Activated CD4-positive, alpha-beta T cell treated with anti-CD3 and anti-CD28 coated beads for 1 hour (primary cell): ENCODE data around the gene RIMBP3C.
"Not testable (repeated sequence)": the region's sequence is repeated elsewhere in the genome, so short reads cannot be mapped to it uniquely, and the experiment has no call there.

Experiments used
- DNase-seq: peaks from one replicate; pipeline ENCODE4 v3.0.0-alpha.2; 2020

RIMBP3C gene

DNA sequence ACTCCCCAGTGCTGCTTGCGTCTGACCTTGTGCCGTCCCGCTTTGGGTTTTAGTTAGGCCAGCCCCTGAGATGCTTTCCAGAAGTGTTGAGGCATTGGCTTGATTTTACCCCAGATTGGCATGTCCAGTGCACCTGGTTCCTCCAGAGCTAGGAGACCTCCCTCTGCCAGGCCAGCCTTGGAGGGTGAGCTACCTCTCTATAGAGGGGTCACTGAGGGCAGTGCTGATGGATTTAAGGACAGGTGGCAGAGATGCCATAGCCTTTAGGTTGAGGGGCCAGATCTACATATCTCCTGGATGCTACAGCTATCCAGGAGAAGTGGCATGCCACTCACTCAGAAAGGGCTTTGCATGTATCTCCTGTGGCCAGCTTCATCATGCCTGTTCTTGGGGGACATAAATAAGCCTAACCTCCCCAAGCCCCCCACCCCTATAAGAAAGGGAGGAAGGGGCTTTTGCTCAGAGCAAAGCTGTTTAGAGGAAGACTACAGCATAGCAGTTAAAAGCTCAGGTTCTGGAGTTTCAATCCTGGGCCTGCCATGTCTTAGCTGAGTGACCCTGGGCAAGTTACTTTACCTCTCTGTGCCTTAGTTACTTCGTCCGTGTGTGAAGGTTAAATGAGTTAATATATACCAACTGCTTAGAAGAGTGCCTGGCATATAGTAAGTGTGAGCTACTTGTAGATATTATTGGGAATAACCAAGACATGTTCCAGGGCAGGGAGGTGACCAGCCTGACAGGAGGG lies 22.7 kb upstream of the RIMBP3C start:
- DNase-seq = no peak

DNA sequence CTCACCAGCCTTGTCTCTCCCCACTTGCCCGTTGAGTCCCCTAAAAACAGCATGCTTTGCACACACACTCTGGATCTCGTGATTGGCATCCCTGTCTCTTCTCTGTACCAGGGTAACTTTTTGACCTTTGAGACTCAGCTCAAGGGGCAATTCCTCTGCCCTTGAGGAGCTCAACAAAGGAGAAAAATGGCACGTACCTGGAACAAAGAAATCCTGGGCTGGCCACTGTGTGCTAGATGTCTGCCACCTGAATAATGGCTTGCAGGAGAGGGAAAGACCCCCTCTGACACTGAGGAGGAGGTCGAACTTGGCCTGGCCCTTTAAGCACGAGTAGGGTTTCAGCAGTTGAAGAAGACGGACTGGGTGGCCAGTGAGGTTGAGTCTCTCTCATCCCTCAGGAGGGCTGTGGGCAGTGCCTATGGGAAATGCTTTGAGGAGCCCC lies 22.1 kb upstream of the RIMBP3C start:
- DNase-seq = no peak

DNA sequence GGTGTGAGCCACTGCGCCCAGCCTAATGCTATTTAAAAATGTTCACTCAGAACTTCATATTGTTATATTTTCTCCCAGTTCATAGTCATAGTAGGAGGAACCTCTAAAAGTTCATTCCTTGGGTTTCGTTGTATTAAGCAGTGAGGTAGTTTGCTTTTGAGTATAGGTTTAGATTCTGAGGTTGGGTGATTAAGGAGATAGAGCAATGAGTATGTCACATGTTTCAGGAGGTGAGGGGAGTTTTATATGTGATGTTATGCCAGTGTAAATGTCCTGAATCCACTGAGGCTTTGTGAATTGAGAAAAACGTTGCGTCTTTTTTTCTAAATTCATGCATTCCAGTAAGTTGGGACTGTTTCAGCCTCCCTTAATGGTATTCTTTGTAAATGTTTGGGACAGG lies 20.4 kb upstream of the RIMBP3C start:
- no peak for DNase-seq

DNA sequence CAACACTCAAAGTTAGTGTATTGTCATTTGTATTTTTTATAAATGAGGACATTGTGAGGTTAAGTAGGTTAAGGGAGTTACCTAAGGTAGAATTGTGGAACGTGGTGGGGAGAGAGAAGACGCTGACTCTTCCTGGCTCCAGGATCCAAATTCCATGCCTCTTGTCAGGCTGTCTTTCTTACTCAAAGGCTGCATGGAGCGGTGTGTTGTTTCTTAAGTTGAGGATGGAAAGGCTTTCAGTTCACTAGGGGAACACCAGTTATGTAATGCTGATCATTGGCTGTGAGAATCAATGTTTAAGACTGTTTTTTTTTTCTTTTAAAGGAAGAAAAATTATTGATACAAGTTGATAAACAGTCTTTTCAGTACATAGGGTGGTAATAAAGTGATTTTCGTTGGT lies 19.1 kb upstream of the RIMBP3C start:
- DNase-seq = no peak

DNA sequence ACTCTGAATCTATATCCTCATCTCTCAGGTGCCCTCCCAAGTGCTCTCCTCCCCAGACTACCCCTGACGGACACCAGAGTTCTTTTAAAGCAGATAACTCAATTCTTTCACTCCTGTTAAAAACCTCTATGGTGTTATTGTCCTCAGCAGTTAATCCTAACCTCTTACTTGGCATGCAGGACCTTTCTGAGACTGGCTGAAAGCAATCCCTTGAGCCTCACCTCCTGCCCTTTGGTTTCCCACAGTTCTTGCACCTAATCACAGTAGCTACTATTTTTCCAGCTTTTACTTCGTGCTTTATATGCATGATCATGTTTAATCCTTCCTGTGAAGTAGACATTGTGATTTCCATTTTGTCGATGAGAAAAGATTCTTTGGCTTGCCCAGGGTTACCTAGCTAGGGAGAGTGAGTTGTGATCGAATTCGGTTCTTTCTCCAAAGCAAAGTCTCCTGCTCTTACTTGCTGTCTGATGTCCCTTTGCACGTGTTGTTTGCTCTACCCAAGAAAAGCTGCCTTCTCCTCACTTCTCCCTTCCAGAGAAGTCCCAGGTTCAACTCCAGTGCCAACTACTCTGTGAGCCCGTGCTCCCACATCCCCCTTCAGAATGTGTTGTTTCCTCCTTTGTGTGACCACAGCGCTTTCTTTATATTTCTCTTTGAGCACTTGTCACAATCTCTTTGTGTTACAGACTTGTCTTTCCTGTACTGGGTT lies 18.4 kb upstream of the RIMBP3C start:
- DNase-seq = no peak

DNA sequence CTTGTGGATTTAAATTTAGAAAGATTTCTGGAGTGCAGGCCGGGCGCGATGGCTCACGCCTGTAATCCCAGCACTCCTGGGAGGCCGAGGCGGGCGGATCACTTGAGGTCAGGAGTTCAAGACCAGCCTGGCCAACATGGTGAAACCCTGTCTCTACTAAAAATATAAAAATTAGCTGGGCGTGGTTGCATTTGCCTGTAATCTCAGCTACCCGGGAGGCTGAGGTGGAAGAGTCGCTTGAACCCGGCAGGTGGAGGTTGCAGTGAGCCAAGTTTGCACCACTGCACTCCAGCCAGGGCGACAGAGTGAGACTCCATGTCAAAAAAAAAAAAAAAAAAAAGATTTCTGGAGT lies 17.8 kb upstream of the RIMBP3C start:
- not testable (repeated sequence) for DNase-seq

DNA sequence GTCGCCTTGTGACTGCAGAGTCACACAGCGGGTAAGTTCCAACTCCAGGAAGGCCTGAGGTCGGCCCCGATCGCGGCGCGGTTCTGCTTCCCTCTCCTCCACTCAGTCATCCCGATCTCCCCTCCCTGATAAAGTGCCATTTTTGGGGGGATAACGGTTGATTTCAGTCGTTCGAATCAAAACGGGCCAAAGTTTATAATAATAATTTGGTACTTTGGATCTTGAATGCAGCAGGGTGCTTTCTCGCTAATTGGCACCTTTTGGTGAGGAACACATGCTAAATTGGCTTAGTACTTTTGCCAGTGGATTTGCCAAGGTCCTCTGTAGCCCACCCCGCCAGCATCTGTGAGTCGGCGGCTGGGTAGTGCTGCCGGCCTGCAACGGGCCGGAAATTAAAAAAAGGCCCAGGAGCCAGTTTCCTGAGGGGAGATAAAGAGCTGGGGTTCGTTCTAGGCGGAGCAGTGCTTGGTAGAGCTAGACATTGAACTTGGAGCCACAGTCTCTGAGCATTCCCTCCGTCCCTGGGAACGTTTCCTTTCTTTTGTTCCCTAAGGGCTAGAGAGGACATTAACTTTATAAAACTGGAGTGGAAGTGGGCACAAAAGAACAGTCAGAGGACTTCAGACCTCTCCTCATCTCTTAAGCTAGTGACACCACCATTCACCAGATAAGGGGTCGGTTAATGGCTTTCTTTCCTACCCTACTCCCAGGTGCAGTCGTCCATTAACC lies 17.2 kb upstream of the RIMBP3C start:
- no peak for DNase-seq

DNA sequence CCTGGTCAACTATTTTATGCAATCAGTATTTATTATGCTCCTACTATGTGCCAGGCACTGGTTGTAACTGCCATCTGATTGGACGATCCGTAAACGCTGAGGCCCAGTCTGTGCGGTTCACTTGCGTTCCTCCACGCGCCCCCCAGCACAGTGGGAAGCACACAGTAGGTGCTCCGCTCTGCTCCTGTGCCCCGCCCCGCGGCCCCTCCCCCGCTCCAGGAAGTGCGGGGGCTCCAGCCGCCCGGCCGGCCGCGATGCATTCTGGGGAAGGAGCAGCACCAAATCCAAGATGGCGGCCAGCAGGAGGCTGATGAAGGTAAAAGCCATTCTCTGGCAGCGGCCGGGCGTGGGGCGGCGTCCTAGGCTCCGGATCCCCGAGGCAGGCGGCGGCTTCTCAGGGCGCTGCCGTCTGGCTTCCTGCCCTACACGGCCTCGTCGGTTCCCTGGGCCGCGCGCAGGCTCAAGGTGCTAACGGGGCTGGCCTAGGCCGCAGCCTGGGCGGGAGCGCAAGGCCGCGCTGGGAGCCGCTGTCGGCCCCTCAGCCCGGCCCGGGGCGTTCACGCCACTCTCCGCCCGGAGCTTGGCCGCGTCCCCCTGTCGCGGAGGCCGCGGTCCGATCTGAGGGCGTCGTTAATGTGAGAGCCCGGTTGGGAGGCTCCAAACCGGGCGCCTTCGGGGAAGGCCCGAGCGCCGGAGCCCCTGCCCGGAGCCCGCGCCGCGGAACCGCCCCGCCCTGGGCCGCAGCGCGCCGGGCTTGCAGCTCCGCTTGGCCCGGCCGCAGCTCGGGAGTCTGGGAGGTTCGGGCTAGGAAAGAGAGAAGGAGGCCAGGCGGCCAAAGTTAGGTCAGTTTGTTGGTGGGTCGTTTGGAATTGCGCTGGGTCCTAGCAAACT lies 16.4 kb upstream of the RIMBP3C start, which contains the start of gene UBE2L3:
UBE2L3 (plus strand) TSS at position 259 of the 891 bp plus-strand sequence; CDS start at position 290, 31 bp downstream.
- peak; percentile 78 for DNase-seq

DNA sequence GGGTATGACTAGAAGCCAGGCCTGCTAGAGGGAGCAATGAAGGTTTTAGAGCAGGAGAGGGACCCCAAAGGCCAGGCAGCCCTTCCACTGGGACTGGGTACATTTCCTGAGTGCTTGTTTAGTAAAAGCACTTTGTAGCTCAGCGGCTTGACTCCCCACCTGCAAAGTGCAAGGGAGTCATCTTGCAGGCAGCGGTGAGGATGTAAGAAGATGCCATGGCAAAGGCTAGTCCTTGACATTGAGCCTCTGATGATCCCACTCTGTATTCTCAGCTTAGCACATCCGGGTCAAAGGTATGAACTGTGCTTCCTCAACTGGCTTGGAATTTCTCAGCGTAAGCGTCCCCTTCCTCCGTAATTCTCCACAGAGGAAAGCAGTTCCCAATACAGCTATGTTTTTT lies 13.2 kb upstream of the RIMBP3C start:
- DNase-seq = no peak

DNA sequence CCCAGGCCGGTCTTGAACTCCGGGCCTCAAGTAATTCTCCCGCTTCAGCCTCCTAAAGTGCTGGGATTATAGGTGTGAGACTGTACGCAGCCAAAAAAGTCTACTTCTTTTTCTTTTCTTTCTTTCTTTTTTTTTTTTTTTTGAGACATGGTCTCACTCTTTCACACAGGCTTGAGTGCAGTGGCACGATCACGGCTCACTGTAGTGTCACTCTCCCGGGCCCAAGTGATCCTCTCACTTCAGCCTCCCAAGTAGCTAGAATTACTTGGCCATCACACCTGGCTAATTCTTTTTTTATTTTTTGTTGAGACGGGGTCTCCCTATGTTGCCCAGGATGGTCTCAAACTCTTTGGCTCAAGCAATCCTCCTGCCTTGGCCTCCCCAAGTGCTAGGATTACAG lies 12.7 kb upstream of the RIMBP3C start:
- no peak for DNase-seq

DNA sequence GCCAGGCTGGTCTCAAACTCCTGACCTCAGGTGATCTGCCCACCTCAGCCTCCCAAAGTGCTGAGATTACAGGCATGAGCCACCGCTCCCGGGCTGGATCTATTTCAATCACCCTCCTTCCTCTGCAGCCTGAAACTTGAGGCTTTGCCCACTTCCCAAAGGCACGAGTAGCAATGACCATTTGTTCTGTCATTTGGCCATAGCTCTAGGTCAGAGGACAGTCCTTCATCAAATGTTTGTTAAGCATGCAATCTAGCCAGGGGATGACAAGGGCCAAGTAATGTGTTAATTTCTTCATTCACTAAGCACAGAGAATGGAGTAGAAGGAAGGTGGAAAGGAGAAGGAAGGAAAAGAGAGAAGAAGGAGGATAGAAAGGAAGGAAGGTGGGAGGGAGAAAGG lies 9.4 kb upstream of the RIMBP3C start:
- not testable (repeated sequence) for DNase-seq

DNA sequence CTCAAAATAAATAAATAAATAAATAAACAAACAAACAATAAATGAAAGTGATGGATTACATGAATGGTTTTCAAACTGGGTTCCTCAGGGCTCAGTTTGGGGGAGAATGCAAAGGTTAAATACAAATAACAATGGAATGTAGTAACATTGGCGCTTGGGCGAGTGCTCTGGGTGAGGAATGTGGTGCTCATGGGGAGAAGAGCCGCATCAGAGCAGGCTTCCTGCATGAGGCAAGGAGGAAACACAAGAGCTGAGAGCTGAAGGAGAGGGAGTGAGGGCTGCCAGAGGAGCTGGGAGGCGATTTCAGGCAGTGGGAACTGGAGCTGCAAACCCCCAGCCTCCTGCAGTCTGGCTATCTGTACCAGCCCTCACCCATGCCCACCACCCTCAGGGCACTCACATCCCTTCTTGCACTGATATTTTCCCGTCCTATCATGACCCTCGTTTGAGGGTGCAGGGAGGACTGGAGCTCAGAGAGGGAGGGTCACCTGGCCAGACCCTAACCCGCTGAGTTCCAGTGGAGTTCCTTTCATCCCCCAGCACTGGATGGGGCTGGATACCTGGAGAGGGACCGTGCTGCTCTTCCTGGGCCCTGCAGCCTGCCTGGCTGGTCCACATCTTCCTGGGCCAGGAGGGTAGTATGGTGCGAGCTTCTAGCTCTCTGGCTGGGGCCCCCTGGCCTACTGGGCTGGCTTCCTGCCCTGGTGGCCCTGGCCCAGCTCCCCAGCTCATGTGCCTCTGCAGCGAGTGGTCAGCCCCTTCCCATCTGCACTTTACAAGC lies 8.3 kb upstream of the RIMBP3C start:
- not testable (repeated sequence) for DNase-seq

DNA sequence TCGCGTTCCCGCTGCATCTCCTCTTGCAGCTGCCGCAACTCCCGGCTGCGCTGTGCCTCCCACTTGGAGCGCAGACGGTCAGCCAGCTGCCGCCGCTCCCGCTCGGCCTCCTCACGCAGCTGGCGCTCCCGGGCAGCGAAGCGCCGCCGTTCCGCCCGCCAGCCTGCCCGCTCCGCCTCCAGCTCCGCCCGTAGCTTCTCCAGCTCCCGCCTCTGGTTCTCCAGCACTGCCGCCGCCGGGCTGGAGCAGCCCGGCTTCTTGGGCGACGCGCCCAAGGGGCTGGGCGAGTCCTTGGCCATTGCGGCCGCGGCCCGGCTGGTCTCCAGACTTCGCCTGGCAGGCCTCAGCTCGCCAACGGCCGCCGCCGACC lies 598 bp downstream of the RIMBP3C start:
- DNase-seq = not testable (repeated sequence)

DNA sequence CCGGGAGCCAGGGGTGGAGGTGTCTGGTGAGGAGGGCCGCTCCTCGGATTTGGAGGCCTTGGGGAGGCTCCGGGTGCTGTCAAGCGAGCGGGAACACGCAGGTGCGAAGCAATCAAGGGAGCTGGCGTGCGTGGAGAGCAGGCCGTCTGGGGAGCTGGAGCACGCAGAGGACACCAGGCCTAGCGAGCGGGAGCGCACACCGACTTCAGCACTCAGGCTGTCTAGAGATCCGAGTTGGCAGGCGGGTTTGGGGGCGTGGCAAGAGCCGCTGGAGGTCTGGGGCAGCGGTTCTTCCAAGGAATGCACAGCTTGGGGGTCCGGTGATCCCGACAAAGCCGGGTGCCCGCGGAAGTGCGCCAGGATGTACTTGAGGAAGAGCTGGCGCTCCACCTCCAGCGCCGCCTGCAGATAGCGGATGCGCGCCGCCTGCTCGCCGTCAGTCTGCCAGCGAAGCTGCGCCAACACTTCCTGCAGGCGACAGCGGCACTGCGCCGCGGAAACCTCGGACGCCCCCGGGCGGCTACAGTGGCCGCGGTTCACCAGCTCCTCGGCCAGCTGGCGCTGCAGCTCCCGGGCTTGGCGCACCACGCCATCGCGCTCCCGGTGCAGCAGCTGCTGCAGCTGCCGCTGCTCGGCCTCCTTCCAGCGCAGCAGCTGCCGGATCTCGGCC lies 1.1 kb downstream of the RIMBP3C start:
- not testable (repeated sequence) for DNase-seq

DNA sequence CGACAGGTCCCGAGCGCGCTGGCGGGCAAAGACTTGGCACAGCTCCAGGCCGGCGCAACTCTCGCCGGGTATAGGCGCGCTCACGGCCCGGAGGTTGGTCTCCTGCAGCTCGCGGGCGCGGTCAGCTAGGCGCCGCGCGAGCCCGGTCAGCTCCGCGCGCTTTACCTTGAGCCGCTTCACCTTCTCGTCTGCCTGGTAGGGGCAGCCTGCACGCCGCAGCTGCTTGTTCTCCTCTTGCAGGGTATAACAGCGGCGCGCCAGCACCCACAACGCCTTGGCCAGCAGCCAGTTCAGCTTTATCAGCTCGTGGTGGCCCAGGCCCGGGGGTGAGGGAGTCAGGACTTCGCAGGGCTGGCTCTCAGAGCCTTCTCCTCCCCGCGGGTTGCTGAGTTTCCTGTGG lies 1.7 kb downstream of the RIMBP3C start:
- DNase-seq = not testable (repeated sequence)

DNA sequence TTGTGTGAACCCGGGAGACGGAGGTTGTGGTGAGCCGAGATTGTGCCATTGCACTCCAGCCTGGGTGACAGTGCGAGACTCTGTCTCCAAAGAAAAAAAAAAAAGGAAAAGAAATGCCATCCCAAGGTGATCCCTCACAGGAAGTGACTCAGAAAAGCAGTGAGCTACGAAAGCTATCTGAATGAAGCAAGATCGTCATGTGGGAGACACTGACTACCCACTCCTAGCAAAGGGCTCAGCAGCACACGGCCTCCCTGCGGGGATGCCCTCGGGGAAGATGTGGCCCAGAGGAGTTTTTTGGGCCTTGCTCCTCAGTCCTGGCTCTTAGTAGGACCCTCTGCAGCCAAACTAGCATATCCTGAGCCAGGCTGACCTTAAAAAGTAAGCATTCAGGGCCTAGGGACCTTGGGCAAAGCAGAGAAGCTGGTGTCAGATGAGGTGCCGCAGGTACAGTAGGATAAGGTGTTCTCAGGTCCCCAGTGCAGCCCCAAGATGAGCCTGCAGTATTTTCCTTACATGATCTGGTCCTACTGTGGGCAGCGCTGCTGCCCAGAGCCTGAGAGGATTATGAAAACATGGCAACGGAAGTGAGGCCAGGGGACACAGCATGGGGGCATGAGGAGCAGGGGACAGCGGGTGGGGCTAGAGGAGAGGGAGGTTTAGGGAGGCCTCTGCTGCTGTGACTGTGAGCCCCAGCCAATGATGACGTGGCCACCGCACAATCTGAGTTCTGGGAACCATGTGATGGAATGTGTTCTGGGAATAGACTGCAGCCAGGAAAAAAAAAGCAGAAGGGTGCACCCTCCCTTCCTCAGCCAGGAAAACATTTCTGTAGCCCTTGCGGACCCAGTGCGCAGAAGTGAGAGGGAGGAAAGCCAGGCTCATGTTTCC lies 6.6 kb downstream of the RIMBP3C start:
- DNase-seq = not testable (repeated sequence)

DNA sequence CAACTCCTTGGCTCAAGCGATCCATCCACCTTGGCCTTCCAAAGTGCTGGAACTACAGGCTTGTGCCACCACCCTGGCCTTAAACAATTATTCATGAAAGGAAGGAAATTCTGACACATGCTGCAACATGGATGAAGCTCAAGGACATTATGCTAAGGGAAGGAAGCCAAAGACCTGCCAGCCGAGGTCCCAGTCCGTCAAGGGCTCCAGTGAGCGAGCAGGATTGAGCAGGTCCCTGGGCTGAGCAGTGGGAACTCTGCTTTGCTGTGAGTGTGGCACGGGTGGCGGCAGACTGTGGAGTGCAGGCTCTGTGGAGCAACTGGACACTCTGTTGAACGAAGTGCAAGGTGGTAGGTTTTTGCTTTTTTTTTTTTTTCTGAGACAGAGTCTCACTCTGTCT lies 11.4 kb downstream of the RIMBP3C start:
- not testable (repeated sequence) for DNase-seq

DNA sequence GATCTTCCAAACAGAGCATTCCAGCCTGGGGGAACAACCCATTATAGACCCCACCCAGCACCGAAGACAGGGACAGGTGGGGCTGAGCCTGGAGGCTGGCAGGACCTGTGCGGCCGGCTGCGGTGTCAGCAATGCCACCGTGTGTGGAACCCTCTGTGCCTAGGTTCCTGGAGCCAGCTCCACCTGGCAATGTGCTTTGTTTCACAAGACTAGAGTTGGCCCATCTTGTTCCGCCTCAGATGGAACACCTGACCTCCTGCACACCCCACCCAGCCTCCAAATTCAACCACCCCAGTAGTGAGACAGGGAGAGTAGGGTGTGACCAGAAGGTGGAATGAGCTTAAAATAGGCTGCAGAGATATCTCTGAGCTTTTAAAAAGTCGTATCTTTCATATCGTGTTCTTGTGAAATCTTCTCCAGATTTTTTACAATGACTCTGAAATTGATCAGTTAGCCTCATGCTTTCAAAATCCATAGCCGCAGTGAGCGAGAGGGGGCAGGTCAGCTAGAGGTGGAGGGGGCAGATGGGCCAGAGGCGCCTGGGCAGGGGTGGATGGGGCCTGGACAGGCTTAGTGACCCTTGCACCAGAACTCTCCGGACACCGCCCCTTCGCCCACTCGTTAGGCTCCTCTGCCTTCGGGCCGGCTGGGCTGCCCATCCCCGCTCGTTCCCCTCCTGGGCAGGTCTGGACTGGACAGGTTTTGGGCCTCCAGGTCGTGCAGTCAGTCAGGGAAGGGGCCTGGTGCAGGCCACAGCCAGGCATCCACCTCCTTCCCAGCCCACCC lies 18.2 kb downstream of the RIMBP3C start:
- not testable (repeated sequence) for DNase-seq

DNA sequence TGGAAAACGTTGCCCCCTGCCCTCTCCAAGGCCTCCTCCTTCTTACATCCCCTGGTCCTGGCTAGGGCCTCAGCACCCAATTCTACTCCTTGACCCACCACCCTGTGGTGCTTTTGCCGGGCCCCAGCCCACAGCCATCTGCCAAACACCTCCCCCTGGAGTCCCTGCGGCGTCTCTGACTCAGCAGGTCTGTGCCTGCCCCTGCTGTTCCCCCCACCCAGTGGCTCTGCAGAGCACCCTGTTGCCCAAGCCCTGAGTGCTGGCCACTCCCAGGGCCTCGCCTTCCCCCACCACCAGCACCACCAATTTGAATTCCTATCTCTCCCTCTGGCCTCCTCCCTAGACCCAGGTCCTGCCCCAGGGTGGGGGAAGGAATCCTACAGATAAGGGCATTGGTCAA lies 19.7 kb downstream of the RIMBP3C start:
- not testable (repeated sequence) for DNase-seq
